Measurements from ENCODE around the gene CCDC194.

CCDC194 gene

DNA sequence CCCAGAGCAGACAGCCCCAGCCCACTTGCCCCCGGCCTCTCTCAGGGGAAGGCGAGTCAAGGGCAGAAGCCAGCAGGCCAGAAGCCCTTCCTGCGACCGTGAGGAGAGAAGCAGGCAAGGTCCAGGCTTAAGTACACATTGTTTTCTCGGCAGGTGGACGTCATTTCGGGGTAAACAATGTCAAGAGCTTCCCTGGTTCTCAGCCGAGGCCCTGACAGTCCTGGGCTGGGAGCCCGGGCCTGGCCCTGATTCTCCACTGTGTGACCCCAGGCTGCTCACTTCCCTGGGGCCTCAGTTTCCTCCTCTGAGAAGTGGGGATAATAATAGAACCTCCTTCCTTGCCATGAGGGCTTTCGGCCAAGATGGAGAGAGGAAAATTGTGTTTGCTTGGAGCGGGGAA, 36.3 kb downstream of the CCDC194 start:
- no peaks in the 10 kb centered on the region for H3K36me3 ChIP-seq (ENCODE audit: insufficient read depth, low read length)
- no peak overlapping the region for H3K4me2 ChIP-seq (ENCODE audit: insufficient read depth, low read length)
- TF ChIP-seq, protein P1, sequence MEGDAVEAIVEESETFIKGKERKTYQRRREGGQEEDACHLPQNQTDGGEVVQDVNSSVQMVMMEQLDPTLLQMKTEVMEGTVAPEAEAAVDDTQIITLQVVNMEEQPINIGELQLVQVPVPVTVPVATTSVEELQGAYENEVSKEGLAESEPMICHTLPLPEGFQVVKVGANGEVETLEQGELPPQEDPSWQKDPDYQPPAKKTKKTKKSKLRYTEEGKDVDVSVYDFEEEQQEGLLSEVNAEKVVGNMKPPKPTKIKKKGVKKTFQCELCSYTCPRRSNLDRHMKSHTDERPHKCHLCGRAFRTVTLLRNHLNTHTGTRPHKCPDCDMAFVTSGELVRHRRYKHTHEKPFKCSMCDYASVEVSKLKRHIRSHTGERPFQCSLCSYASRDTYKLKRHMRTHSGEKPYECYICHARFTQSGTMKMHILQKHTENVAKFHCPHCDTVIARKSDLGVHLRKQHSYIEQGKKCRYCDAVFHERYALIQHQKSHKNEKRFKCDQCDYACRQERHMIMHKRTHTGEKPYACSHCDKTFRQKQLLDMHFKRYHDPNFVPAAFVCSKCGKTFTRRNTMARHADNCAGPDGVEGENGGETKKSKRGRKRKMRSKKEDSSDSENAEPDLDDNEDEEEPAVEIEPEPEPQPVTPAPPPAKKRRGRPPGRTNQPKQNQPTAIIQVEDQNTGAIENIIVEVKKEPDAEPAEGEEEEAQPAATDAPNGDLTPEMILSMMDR (IDR thresholded peaks at IDR 0.05; ENCODE audit: borderline replicate concordance, extremely low read depth, low read length, poor library complexity, severe bottlenecking), result no peak
- no peak for TF ChIP-seq EZH2 (IDR thresholded peaks at IDR 0.05; ENCODE audit: borderline replicate concordance, low read depth, low read length, severe bottlenecking)
- no peaks in the 10 kb centered on the region for H3K9me3 ChIP-seq (ENCODE audit: insufficient read depth, low read length, severe bottlenecking)
- H3K27me3 ChIP-seq (ENCODE audit: insufficient read depth, low read length, poor library complexity), result no peaks in the 10 kb centered on the region
- H2AFZ ChIP-seq (ENCODE audit: low read depth, low read length), result no peak overlapping the region
- no peak overlapping the region for H3K27ac ChIP-seq (ENCODE audit: low read length)
- H3K79me2 ChIP-seq (ENCODE audit: insufficient read depth, low read length), result no peaks in the 10 kb centered on the region
- H3K4me1 ChIP-seq (ENCODE audit: insufficient read depth, low read length), result no peaks in the 10 kb centered on the region
- no peak overlapping the region for H3K4me3 ChIP-seq (ENCODE audit: low read depth in 1 of 2, low read length in 2 of 2)
- ATAC-seq (ENCODE audit: insufficient read depth, low read depth) (no peak), DNase-seq (no peak)
- no peak overlapping the region for H3K9ac ChIP-seq (ENCODE audit: low read depth, low read length)
- no peaks in the 10 kb centered on the region for H4K20me1 ChIP-seq (ENCODE audit: insufficient read depth, low read length)

GRCh38 chr19:17357078-17357666, 36.8 kb downstream of the CCDC194 start:
- Histone ChIP-seq H3K4me1 (ENCODE audit: insufficient read depth, low read length) (no peaks in the 10 kb centered on the region), H4K20me1 (ENCODE audit: insufficient read depth, low read length) (no peaks in the 10 kb centered on the region), H3K9me3 (ENCODE audit: insufficient read depth, low read length, severe bottlenecking) (no peaks in the 10 kb centered on the region), H3K27me3 (ENCODE audit: insufficient read depth, low read length, poor library complexity) (no peaks in the 10 kb centered on the region), H3K79me2 (ENCODE audit: insufficient read depth, low read length) (no peaks in the 10 kb centered on the region), H3K9ac (ENCODE audit: low read depth, low read length) (no peak overlapping the region), H3K36me3 (ENCODE audit: insufficient read depth, low read length) (no peaks in the 10 kb centered on the region), H3K4me3 (ENCODE audit: low read depth in 1 of 2, low read length in 2 of 2) (no peak overlapping the region), H3K4me2 (ENCODE audit: insufficient read depth, low read length) (no peak overlapping the region), H2AFZ (ENCODE audit: low read depth, low read length) (no peak overlapping the region), H3K27ac (ENCODE audit: low read length) (no peak overlapping the region)
- TF ChIP-seq, protein P1 (IDR thresholded peaks at IDR 0.05; ENCODE audit: borderline replicate concordance, extremely low read depth, low read length, poor library complexity, severe bottlenecking), result no peak
- TF ChIP-seq EZH2 (IDR thresholded peaks at IDR 0.05; ENCODE audit: borderline replicate concordance, low read depth, low read length, severe bottlenecking), result no peak
- ATAC-seq (ENCODE audit: insufficient read depth, low read depth) (no peak), DNase-seq (no peak)

- no peaks in the 10 kb centered on the region for H3K36me3 ChIP-seq (ENCODE audit: insufficient read depth, low read length)
- no peak for ATAC-seq (ENCODE audit: insufficient read depth, low read depth)
- no peaks in the 10 kb centered on the region for H4K20me1 ChIP-seq (ENCODE audit: insufficient read depth, low read length)
- no peak overlapping the region for H3K9ac ChIP-seq (ENCODE audit: low read depth, low read length)
- H3K79me2 ChIP-seq (ENCODE audit: insufficient read depth, low read length), result no peaks in the 10 kb centered on the region
- DNase-seq, result no peak
- no peak overlapping the region for H3K27ac ChIP-seq (ENCODE audit: low read length)
- no peak overlapping the region for H3K4me3 ChIP-seq (ENCODE audit: low read depth in 1 of 2, low read length in 2 of 2)
- H3K4me1 ChIP-seq (ENCODE audit: insufficient read depth, low read length), result no peaks in the 10 kb centered on the region
- H3K4me2 ChIP-seq (ENCODE audit: insufficient read depth, low read length), result no peak overlapping the region
- TF ChIP-seq, protein P1 (IDR thresholded peaks at IDR 0.05; ENCODE audit: borderline replicate concordance, extremely low read depth, low read length, poor library complexity, severe bottlenecking), result no peak
- TF ChIP-seq EZH2 (IDR thresholded peaks at IDR 0.05; ENCODE audit: borderline replicate concordance, low read depth, low read length, severe bottlenecking), result no peak
- H3K27me3 ChIP-seq (ENCODE audit: insufficient read depth, low read length, poor library complexity), result no peaks in the 10 kb centered on the region
- H3K9me3 ChIP-seq (ENCODE audit: insufficient read depth, low read length, severe bottlenecking), result no peaks in the 10 kb centered on the region
- H2AFZ ChIP-seq (ENCODE audit: low read depth, low read length), result no peak overlapping the region
Measured at GRCh38 chr19:17353386-17353785, 40.6 kb downstream of the CCDC194 start.
